Stimulated activated naive B cell treated with anti-CD40 and anti-IgM and Interleukin-4, amounts not matched to agents 10 μg/mL and 1 μg/mL and 100 μg/mL, for 72 hours (primary cell): ENCODE results near the gene TCF25.

Experiments
- ATAC-seq, 2 donors: fragments of 150-1000 bp; cut with Tn5 transposase; replicated peaks; 2 replicates each; pipeline ENCODE4 v1.10.0; 2021; ENCODE audit warnings: moderate library complexity in 1 of 2
- DNase-seq: peaks from one replicate; pipeline ENCODE4 v3.0.0; 2021
- H3K27ac Mint-ChIP-seq: one replicate; pipeline ENCODE4 v1.8.0; 2022; ENCODE audit warnings: mild to moderate bottlenecking, mixed read lengths
- H3K27me3 Mint-ChIP-seq, 2 donors: one replicate each; pipeline ENCODE4 v1.8.0; 2022; ENCODE audit warnings: mixed read lengths in 2 of 2
- H3K36me3 Mint-ChIP-seq, 2 donors: one replicate each; pipeline ENCODE4 v1.8.0; 2022; ENCODE audit warnings: mixed read lengths in 2 of 2, mild to moderate bottlenecking in 1 of 2
- H3K4me1 Mint-ChIP-seq, 2 donors: one replicate each; pipeline ENCODE4 v1.8.0; 2022; ENCODE audit warnings: mixed read lengths in 2 of 2, mild to moderate bottlenecking in 1 of 2
- H3K4me3 Mint-ChIP-seq, 2 donors: one replicate each; pipeline ENCODE4 v1.8.0; 2022; ENCODE audit warnings: mild to moderate bottlenecking in 2 of 2, mixed read lengths in 2 of 2, moderate library complexity in 1 of 2
- H3K9me3 Mint-ChIP-seq, 2 donors: one replicate each; pipeline ENCODE4 v1.8.0; 2022; ENCODE audit warnings: mixed read lengths in 2 of 2, mild to moderate bottlenecking in 1 of 2

TCF25 gene

DNA sequence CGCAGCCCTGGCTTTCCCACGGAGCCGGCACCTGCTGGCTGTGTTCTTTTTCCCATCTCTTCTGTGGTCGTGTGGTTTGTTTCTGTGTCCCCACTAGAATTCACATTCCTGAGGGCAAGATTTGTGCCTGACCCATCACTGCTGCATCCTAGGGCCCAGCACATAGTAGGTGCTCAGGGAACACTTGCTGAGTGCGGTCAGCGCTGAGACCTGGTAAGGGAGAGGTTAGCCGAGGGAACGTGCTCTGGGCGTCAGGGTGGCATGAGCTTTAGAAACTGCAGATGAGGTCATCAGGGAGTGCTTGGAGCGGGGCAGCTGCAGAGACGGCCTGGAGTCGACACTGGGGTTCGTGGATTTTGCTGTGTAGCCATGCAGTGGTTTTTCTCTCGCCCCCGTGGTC lies 81.1 kb downstream of the TCF25 start:
- no peaks in the 10 kb centered on the region for H3K27me3 Mint-ChIP-seq
- H3K4me3 Mint-ChIP-seq = peak overlapping the region in 1 of 2 donors; percentile 43
- peak in 1 of 2 donors; percentile 13 for ATAC-seq
- no peaks in the 10 kb centered on the region for H3K9me3 Mint-ChIP-seq
- H3K27ac Mint-ChIP-seq = peak overlapping the region; percentile 42
- peaks cover 34 to 44% of the 10 kb centered on the region in 2 donors for H3K36me3 Mint-ChIP-seq
- peaks cover 58 to 85% of the 10 kb centered on the region in 2 donors for H3K4me1 Mint-ChIP-seq
- DNase-seq = no peak

DNA sequence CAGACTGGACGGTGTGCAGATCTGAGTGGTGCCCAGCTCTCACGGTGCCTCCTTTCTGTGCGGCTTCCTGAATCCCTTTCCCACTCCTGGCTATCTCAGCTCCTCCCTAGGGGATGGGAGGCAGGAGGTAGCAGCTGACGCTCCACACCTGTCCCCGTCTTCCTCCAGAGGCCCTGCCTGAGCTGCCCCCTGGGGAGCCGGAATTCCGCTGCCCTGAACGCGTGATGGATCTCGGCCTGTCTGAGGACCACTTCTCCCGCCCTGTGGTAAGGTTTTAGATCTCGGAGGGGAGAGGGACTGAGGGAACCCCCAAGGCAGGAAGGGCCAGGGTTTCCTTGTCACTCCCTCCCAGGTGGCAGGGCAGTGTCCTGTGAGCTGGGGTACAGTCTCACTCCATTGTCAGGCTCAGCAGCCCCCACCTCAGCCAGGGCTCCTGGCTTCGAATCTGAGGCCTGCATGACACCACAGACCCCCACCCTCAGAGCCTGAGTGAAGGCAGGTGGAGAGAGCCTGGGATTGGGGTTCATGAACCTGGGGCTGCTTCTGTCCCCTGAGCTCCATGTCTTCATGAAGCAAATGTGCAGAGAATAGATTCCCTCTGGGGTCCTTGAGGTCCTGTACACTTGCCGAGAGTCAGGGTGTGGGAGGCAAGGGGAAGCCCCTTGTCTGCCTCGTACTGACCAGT lies 81.8 kb downstream of the TCF25 start:
- DNase-seq (no peak), ATAC-seq (no peak)
- Mint-ChIP-seq H3K27ac (no peak overlapping the region), H3K4me1 (peaks cover 57 to 84% of the 10 kb centered on the region in 2 donors), H3K36me3 (peaks cover 39 to 50% of the 10 kb centered on the region in 2 donors), H3K27me3 (no peaks in the 10 kb centered on the region), H3K9me3 (no peaks in the 10 kb centered on the region), H3K4me3 (peak overlapping the region in 1 of 2 donors; percentile 71)

DNA sequence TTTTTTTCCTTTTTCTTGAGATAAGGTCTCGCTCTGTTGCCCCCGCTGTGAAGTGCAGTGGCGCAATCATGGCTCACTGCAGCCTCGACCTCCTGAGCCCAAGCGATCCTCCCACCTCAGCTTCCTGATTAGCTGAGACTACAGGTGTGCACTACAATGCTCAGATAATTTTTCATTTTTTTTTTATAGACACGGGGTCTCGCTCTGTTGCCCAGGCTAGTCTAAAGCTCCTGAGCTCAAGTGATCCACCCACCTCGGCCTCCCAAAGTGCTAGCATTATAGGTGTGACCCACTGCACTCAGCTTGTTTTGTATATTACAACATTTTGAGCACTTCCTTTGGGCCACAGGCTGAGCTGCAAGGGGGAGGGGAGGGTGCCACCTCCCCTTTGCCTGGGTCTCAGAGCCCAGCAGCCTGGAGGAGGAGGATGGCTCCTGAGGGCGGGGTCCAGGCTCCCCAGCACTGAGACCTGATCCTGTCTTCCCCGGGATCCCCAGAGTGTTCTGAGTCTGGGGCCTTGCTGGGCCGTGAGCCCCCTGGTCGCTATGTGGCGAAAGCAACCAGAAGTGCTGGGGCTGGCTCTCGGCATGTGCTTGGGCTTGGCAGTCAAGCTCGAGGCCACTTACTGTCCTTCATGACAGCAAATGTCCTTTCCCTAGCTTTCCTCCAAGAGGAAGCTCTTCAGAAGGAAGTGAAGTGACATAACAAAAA lies 83.3 kb downstream of the TCF25 start:
- Mint-ChIP-seq H3K9me3 (no peaks in the 10 kb centered on the region), H3K36me3 (peaks cover 44 to 59% of the 10 kb centered on the region in 2 donors), H3K27ac (no peak overlapping the region), H3K4me1 (peaks cover 52 to 78% of the 10 kb centered on the region in 2 donors), H3K27me3 (no peaks in the 10 kb centered on the region), H3K4me3 (no peak overlapping the region)
- DNase-seq = no peak
- no peak for ATAC-seq

DNA sequence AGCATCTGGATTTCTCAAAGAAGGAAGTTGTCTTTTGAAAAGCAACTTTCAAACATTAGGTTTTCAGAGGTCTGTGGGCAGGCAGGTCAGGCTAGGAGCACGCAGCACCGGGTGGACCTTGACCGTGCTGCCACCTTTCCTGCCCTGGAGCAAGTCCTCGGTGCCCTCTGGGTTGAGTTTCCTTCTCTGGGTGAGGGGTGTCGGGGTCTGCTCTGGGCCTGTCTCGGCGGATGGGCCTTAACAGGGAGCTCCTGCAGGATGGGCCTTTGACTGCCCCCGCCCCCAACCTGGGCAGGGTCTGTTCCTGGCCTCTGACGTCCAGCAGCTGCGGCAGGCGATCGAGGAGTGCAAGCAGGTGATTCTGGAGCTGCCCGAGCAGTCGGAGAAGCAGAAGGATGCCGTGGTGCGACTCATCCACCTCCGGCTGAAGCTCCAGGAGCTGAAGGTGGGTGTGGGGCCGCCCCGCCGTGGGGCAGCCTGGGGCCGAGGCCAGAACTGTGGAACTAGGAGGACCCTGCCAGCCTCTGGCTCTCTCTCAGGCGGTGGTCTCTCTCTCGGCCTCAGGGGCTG lies 83.9 kb downstream of the TCF25 start:
- Mint-ChIP-seq H3K27me3 (no peaks in the 10 kb centered on the region), H3K27ac (no peak overlapping the region), H3K9me3 (no peaks in the 10 kb centered on the region), H3K4me3 (no peak overlapping the region), H3K4me1 (peaks cover 49 to 72% of the 10 kb centered on the region in 2 donors), H3K36me3 (peaks cover 44 to 59% of the 10 kb centered on the region in 2 donors)
- DNase-seq = no peak
- ATAC-seq = no peak

DNA sequence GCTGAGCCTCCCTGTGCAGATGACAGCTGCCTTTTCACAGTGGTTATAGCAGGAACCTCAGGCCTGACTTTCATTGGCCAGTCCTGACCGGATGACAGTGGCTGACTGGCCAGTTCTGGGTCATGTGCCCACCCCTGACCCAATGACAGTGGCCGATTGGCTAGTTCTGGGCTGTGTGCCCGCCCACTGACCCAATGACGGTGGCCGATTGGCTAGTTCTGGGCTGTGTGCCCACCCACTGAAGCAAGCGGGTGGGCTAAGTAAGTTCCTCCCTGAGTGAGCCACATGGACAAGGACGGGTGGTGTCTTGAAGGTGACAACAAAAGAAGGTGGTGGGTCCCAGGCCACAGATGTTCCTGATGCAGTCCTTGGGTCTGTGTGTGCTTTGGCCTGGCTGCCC lies 84.7 kb downstream of the TCF25 start:
- Mint-ChIP-seq H3K36me3 (peaks cover 44 to 59% of the 10 kb centered on the region in 2 donors), H3K27ac (no peak overlapping the region), H3K27me3 (no peaks in the 10 kb centered on the region), H3K4me1 (peaks cover 43 to 64% of the 10 kb centered on the region in 2 donors), H3K4me3 (no peak overlapping the region), H3K9me3 (no peaks in the 10 kb centered on the region)
- ATAC-seq = no peak
- no peak for DNase-seq

DNA sequence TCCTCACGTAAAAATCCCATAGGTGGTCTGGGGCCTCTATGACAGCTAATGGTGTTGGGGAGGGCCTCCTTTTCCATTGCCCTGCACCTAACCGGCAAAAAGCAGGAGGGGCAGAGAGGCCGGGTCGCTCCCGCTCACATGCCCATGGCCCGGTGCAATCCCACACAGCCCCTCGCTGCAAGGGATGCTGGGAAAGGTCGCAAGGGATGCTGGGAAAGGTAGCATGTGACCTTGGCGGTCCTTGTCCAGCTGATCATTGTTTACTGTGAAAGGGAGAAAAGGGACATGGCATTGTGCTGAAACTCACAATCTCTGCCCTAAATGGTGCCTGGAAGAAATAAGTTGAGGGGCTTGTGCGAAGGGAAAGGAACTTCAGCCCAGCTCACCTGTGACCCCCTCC lies 85.2 kb downstream of the TCF25 start:
- H3K36me3 Mint-ChIP-seq = peaks cover 45 to 61% of the 10 kb centered on the region in 2 donors
- no peak for DNase-seq
- H3K27ac Mint-ChIP-seq = no peak overlapping the region
- no peak overlapping the region for H3K4me3 Mint-ChIP-seq
- no peaks in the 10 kb centered on the region for H3K9me3 Mint-ChIP-seq
- no peaks in the 10 kb centered on the region for H3K27me3 Mint-ChIP-seq
- no peak for ATAC-seq
- H3K4me1 Mint-ChIP-seq = peaks cover 38 to 59% of the 10 kb centered on the region in 2 donors

GRCh38 chr16:89960966-89961365 lies 87.6 kb downstream of the TCF25 start:
- ATAC-seq (no peak), DNase-seq (no peak)
- Mint-ChIP-seq H3K9me3 (no peaks in the 10 kb centered on the region), H3K27ac (no peak overlapping the region), H3K4me1 (peaks cover 18 to 44% of the 10 kb centered on the region in 2 donors), H3K36me3 (peaks cover 37 to 52% of the 10 kb centered on the region in 2 donors), H3K27me3 (no peaks in the 10 kb centered on the region), H3K4me3 (no peak overlapping the region)
